Iris pigment epithelial cell (primary cell): ENCODE measurements around the gene IGFN1.

Experiments used
- DNase-seq: peaks from one replicate; pipeline ENCODE4 v3.0.0-alpha.2; 2011; ENCODE audit warnings: low read depth

Gene IGFN1

GRCh38 chr1:201163707-201164106, 26.9 kb upstream of the IGFN1 start:
- no peak for DNase-seq

- DNase-seq = no peak
These were observed 26.0 kb upstream of the IGFN1 start for GRCh38 chr1:201164645-201165044.

- no peak for DNase-seq
These were observed 23.3 kb upstream of the IGFN1 start for GRCh38 chr1:201167041-201167991.

- DNase-seq = no peak
These were observed 21.4 kb upstream of the IGFN1 start for GRCh38 chr1:201169203-201169602.

- no peak for DNase-seq
These were observed 20.6 kb upstream of the IGFN1 start for GRCh38 chr1:201169971-201170532.

- DNase-seq = peak; percentile 95
These were observed 20.0 kb upstream of the IGFN1 start for GRCh38 chr1:201170533-201171062.

GRCh38 chr1:201171063-201172036, 19.3 kb upstream of the IGFN1 start:
- DNase-seq = peak; percentile 71

GRCh38 chr1:201172326-201172725, 18.3 kb upstream of the IGFN1 start:
- no peak for DNase-seq

- peak; percentile 66 for DNase-seq
These were observed 17.5 kb upstream of the IGFN1 start for GRCh38 chr1:201172999-201173610.

- DNase-seq = no peak
These were observed 16.9 kb upstream of the IGFN1 start for GRCh38 chr1:201173736-201174135.

GRCh38 chr1:201175820-201176500, 14.7 kb upstream of the IGFN1 start:
- DNase-seq = no peak

GRCh38 chr1:201176940-201177339, 13.7 kb upstream of the IGFN1 start:
- peak; percentile 26 for DNase-seq

- DNase-seq = no peak
These were observed 11.9 kb upstream of the IGFN1 start for GRCh38 chr1:201178718-201179117.

- no peak for DNase-seq
These were observed 10.5 kb upstream of the IGFN1 start for GRCh38 chr1:201180141-201180540.

- no peak for DNase-seq
These were observed 9.7 kb upstream of the IGFN1 start for GRCh38 chr1:201180901-201181300.

- DNase-seq = no peak
These were observed 9.3 kb upstream of the IGFN1 start for GRCh38 chr1:201181323-201181722.

GRCh38 chr1:201181726-201182125, 8.9 kb upstream of the IGFN1 start:
- DNase-seq = no peak

- DNase-seq = no peak
These were observed 7.4 kb upstream of the IGFN1 start for GRCh38 chr1:201183209-201183608.

- DNase-seq = no peak
These were observed 6.9 kb upstream of the IGFN1 start for GRCh38 chr1:201183753-201184152.

GRCh38 chr1:201184307-201185122, 6.1 kb upstream of the IGFN1 start:
- peak; percentile 86 for DNase-seq
